ENCODE data around the gene SGMS1. TPM values are rescaled to one million over a fixed set of nuclear protein-coding genes. Genes with fewer than 3 reads are reported as not detected.
A peak's percentile ranks its signal among the peaks of the same experiment; 100 is the strongest.

The SGMS1 gene
- polyA plus RNA-seq, 2 of the 4 experiments (the other 2 are of a cell fraction), result 22.7 to 28.2 TPM

- ChIA-PET CTCF (interaction anchor here (0.8 kb wide), 1 partner anchor 10 kb away, joined by 3 read pairs; no protein-coding TSS in a partner anchor), POLR2A (no interaction called here)
- WGBS (ENCODE audit: missing lambda C conversion rate), result 94% methylated on average over 2 of the region's 2 CpGs
- FAIRE-seq (no peak), DNase-seq (ENCODE audit: low read depth in 1 of 2, low spot score in 1 of 2) (no peak), ATAC-seq (no peak)
- H3K9me3 ChIP-seq, result no peaks in the 10 kb centered on the region
- H3K4me2 ChIP-seq, result peak overlapping the region; percentile 3; the same call in 1 of the 3 replicates
- no peak overlapping the region; a peak in 1 of 6 replicates for H3K27ac ChIP-seq
- peaks cover 58% of the 10 kb centered on the region for H3K4me1 ChIP-seq
- TF ChIP-seq HOXB5 (CRISPR knock-in tag; IDR thresholded peaks at IDR 0.05), result no peak
- TF ChIP-seq TP53 (CRISPR knock-in tag; IDR thresholded peaks at IDR 0.05), result no peak
- TF ChIP-seq, protein P1, sequence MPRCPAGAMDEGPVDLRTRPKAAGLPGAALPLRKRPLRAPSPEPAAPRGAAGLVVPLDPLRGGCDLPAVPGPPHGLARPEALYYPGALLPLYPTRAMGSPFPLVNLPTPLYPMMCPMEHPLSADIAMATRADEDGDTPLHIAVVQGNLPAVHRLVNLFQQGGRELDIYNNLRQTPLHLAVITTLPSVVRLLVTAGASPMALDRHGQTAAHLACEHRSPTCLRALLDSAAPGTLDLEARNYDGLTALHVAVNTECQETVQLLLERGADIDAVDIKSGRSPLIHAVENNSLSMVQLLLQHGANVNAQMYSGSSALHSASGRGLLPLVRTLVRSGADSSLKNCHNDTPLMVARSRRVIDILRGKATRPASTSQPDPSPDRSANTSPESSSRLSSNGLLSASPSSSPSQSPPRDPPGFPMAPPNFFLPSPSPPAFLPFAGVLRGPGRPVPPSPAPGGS (IDR thresholded peaks at IDR 0.05), result no peak
- no peak for TF ChIP-seq JUNB (IDR thresholded peaks at IDR 0.05)
- no peak for TF ChIP-seq ZFP36 (IDR thresholded peaks at IDR 0.05; ENCODE audit: borderline replicate concordance, partially characterized antibody)
- TF ChIP-seq KDM1A (IDR thresholded peaks at IDR 0.05; ENCODE audit: low read depth), result no peak
- TF ChIP-seq MYC (IDR thresholded peaks at IDR 0.05; ENCODE audit: borderline replicate concordance, low read length), result no peak
- TF ChIP-seq CEBPB (IDR thresholded peaks at IDR 0.05), result no peak
- TF ChIP-seq MAFK (IDR thresholded peaks at IDR 0.05; ENCODE audit: partially characterized antibody), result no peak
- no peak for TF ChIP-seq E2F6 (IDR thresholded peaks at IDR 0.05; ENCODE audit: borderline replicate concordance, low read depth)
- TF ChIP-seq ZSCAN20 (CRISPR knock-in tag; IDR thresholded peaks at IDR 0.05), result no peak
- no peak for TF ChIP-seq MAX (IDR thresholded peaks at IDR 0.05)
- TF ChIP-seq RNF2 (IDR thresholded peaks at IDR 0.05; ENCODE audit: borderline replicate concordance, low read depth), result no peak
- TF ChIP-seq FOXS1 (CRISPR knock-in tag; IDR thresholded peaks at IDR 0.05), result no peak
- TF ChIP-seq EHF (CRISPR knock-in tag; IDR thresholded peaks at IDR 0.05), result no peak
- TF ChIP-seq, protein P2, sequence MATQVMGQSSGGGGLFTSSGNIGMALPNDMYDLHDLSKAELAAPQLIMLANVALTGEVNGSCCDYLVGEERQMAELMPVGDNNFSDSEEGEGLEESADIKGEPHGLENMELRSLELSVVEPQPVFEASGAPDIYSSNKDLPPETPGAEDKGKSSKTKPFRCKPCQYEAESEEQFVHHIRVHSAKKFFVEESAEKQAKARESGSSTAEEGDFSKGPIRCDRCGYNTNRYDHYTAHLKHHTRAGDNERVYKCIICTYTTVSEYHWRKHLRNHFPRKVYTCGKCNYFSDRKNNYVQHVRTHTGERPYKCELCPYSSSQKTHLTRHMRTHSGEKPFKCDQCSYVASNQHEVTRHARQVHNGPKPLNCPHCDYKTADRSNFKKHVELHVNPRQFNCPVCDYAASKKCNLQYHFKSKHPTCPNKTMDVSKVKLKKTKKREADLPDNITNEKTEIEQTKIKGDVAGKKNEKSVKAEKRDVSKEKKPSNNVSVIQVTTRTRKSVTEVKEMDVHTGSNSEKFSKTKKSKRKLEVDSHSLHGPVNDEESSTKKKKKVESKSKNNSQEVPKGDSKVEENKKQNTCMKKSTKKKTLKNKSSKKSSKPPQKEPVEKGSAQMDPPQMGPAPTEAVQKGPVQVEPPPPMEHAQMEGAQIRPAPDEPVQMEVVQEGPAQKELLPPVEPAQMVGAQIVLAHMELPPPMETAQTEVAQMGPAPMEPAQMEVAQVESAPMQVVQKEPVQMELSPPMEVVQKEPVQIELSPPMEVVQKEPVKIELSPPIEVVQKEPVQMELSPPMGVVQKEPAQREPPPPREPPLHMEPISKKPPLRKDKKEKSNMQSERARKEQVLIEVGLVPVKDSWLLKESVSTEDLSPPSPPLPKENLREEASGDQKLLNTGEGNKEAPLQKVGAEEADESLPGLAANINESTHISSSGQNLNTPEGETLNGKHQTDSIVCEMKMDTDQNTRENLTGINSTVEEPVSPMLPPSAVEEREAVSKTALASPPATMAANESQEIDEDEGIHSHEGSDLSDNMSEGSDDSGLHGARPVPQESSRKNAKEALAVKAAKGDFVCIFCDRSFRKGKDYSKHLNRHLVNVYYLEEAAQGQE (IDR thresholded peaks at IDR 0.05), result no peak
- no peak for TF ChIP-seq RFX5 (IDR thresholded peaks at IDR 0.05)
- TF ChIP-seq HOXB13 (CRISPR knock-in tag; IDR thresholded peaks at IDR 0.05; ENCODE audit: low read depth), result no peak
- no peak for TF ChIP-seq CHD2 (IDR thresholded peaks at IDR 0.05; ENCODE audit: low read length, partially characterized antibody)
- no peak overlapping the region for H3K4me3 ChIP-seq
Observed at GRCh38 chr10:50390302-50390701, 233.5 kb downstream of the SGMS1 start.

- ChIA-PET CTCF (interaction anchor here (2.2 kb wide), 1 partner anchor 28 kb away, joined by 6 read pairs; no protein-coding TSS in a partner anchor), POLR2A (no interaction called here)
- WGBS (ENCODE audit: missing lambda C conversion rate), result 92% methylated on average over 2 of the region's 2 CpGs
- no peaks in the 10 kb centered on the region for H3K9me3 ChIP-seq
- no peak overlapping the region for H3K27ac ChIP-seq
- no peak overlapping the region for H3K4me3 ChIP-seq
- H3K4me1 ChIP-seq, result peaks cover 41% of the 10 kb centered on the region
- FAIRE-seq (no peak), ATAC-seq (no peak), DNase-seq (ENCODE audit: low read depth in 1 of 2, low spot score in 1 of 2) (no peak)
- no peak overlapping the region for H3K4me2 ChIP-seq
- TF ChIP-seq POLR2A (IDR thresholded peaks at IDR 0.05; ENCODE audit: low read length) (no peak), HEYL (CRISPR knock-in tag; IDR thresholded peaks at IDR 0.05) (no peak), HDAC2 (IDR thresholded peaks at IDR 0.05) (no peak), RARB (CRISPR knock-in tag; IDR thresholded peaks at IDR 0.05) (no peak), RNF2 (IDR thresholded peaks at IDR 0.05; ENCODE audit: borderline replicate concordance, low read depth) (no peak), KDM5A (IDR thresholded peaks at IDR 0.05) (no peak), MAX (IDR thresholded peaks at IDR 0.05) (no peak), GATA3 (IDR thresholded peaks at IDR 0.05; ENCODE audit: borderline replicate concordance) (no peak), ZC3H11A (IDR thresholded peaks at IDR 0.05) (no peak), CBX2 (IDR thresholded peaks at IDR 0.05; ENCODE audit: borderline replicate concordance, low read depth) (no peak), NFE2L2 (conservative IDR thresholded peaks at IDR 0.05; ENCODE audit: low read length) (no peak), SMC3 (IDR thresholded peaks at IDR 0.05) (no peak)
- TF ChIP-seq, protein P2 (IDR thresholded peaks at IDR 0.05), result no peak
- TF ChIP-seq, protein P3, sequence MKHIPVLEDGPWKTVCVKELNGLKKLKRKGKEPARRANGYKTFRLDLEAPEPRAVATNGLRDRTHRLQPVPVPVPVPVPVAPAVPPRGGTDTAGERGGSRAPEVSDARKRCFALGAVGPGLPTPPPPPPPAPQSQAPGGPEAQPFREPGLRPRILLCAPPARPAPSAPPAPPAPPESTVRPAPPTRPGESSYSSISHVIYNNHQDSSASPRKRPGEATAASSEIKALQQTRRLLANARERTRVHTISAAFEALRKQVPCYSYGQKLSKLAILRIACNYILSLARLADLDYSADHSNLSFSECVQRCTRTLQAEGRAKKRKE (CRISPR knock-in tag; IDR thresholded peaks at IDR 0.05; ENCODE audit: low read depth), result no peak
Observed at GRCh38 chr10:50388181-50388580, 235.6 kb downstream of the SGMS1 start.

All from A549 (cell line).